Measurements from ENCODE around the gene ZMPSTE24. TPM values are rescaled to one million over a fixed set of nuclear protein-coding genes. Genes with fewer than 3 reads are reported as not detected.

The ZMPSTE24 gene
- total and polyA plus RNA-seq, 8 donors, result 6.9 to 29.8 (median 12.4) TPM

GRCh38 chr1:40301541-40302299 lies 43.7 kb downstream of the ZMPSTE24 start:
- Histone ChIP-seq H3K9me3 (no peaks in the 10 kb centered on the region), H3K27ac (no peak overlapping the region), H3K4me1 (no peaks in the 10 kb centered on the region), H3K4me3 (no peak overlapping the region), H3K36me3 (no peaks in the 10 kb centered on the region), H3K27me3 (no peaks in the 10 kb centered on the region)
- DNase-seq, result no peak
- TF ChIP-seq CTCF (IDR thresholded peaks at IDR 0.05), result no peak
- no peak for ATAC-seq
- WGBS, 2 donors, result 74 to 87% methylated on average over 12 of the region's 12 CpGs
- FAIRE-seq, result no peak
- intact Hi-C loops (cut with DNase I), result no loop called here

- no peak for FAIRE-seq
These were observed 44.4 kb downstream of the ZMPSTE24 start for GRCh38 chr1:40302475-40302874.

DNA sequence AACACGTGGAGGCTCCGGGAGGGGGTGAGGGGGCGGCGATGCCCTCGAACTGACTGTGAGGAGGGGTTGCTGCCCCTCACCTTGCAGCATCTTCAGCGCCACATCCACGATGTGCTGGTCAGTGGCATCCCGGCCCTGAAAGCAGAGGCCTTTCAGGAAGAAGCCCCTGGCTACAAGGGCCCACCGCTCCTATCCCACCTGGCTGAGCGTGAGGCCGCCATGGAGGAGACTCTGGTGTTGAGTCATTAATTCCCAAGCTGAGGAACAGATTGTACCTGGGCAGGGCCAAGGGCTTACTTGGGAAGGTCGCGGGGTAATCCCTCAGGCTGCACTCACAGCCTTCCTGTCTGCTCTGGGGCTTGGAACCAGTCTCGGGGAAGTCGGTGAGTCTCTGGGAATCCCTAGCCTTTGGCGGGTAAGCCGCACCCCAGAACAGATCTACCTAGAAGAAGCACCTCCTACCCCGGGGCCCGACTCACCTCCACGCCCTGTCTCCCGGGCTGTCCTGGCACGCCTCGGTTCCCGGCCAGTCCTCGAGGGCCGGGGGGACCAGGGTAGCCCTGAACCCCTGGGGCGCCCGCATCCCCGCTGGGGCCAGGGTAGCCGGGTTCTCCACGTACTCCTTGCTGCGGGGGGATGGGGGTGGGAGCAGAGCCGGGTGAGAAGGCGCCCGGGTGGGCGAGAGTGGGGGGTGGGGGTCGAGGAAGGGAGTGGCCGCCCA lies 45.2 kb downstream of the ZMPSTE24 start:
- DNase-seq, result no peak
- H3K4me1 ChIP-seq, result no peaks in the 10 kb centered on the region
- WGBS, 2 donors, result 70 to 73% methylated on average over 33 to 38 of the region's 38 CpGs
- H3K36me3 ChIP-seq, result no peaks in the 10 kb centered on the region
- H3K9me3 ChIP-seq, result no peaks in the 10 kb centered on the region
- H3K27me3 ChIP-seq, result no peaks in the 10 kb centered on the region
- TF ChIP-seq CTCF (IDR thresholded peaks at IDR 0.05), result no peak
- no peak overlapping the region for H3K27ac ChIP-seq
- intact Hi-C loops (cut with DNase I), result no loop called here
- no peak overlapping the region for H3K4me3 ChIP-seq
- FAIRE-seq, result no peak
- ATAC-seq, result no peak

More at GRCh38 chr1:40302475-40302874, 44.4 kb downstream of the ZMPSTE24 start:
- Histone ChIP-seq H3K27me3 (no peaks in the 10 kb centered on the region), H3K4me1 (no peaks in the 10 kb centered on the region), H3K27ac (no peak overlapping the region), H3K9me3 (no peaks in the 10 kb centered on the region), H3K4me3 (no peak overlapping the region), H3K36me3 (no peaks in the 10 kb centered on the region)
- TF ChIP-seq CTCF (IDR thresholded peaks at IDR 0.05), result no peak
- no peak for ATAC-seq
- DNase-seq, result no peak
- intact Hi-C loops (cut with DNase I), result no loop called here
- 82 to 84% methylated on average over 13 of the region's 13 CpGs for WGBS, 2 donors

GRCh38 chr1:40303790-40304189 lies 45.8 kb downstream of the ZMPSTE24 start:
- DNase-seq (no peak), FAIRE-seq (no peak), ATAC-seq (no peak)
- H3K4me3 ChIP-seq, result no peak overlapping the region
- no peak for TF ChIP-seq CTCF (IDR thresholded peaks at IDR 0.05)
- intact Hi-C loops (cut with DNase I), result no loop called here
- H3K4me1 ChIP-seq, result no peaks in the 10 kb centered on the region
- no peak overlapping the region for H3K27ac ChIP-seq
- H3K27me3 ChIP-seq, result no peaks in the 10 kb centered on the region
- H3K36me3 ChIP-seq, result no peaks in the 10 kb centered on the region
- 57 to 65% methylated on average over 20 to 33 of the region's 33 CpGs for WGBS, 2 donors
- H3K9me3 ChIP-seq, result no peaks in the 10 kb centered on the region

- no peak for DNase-seq
- no peaks in the 10 kb centered on the region for H3K9me3 ChIP-seq
- no peak overlapping the region for H3K4me3 ChIP-seq
- H3K27me3 ChIP-seq, result no peaks in the 10 kb centered on the region
- H3K4me1 ChIP-seq, result no peaks in the 10 kb centered on the region
- intact Hi-C loops (cut with DNase I), result no loop called here
- ATAC-seq, result peak in 3 of 4 donors; percentile 51 to 70 (median 57)
- no peak overlapping the region for H3K27ac ChIP-seq
- H3K36me3 ChIP-seq, result no peaks in the 10 kb centered on the region
- 75 to 83% methylated on average over 5 of the region's 5 CpGs for WGBS, 2 donors
- TF ChIP-seq CTCF (IDR thresholded peaks at IDR 0.05), result no peak
- FAIRE-seq, result no peak
These were observed 47.4 kb downstream of the ZMPSTE24 start for GRCh38 chr1:40305451-40305850.
